NCI-H1048 (cell line): ENCODE results near the gene KRT3.
"Not testable (repeated sequence)": the region's sequence is repeated elsewhere in the genome, so short reads cannot be mapped to it uniquely, and the experiment has no call there.

ENCODE experiments used
- DNase-seq: peaks from one replicate; lab custom pipeline; 2025; lab: John Stamatoyannopoulos, UW

The KRT3 gene

DNA sequence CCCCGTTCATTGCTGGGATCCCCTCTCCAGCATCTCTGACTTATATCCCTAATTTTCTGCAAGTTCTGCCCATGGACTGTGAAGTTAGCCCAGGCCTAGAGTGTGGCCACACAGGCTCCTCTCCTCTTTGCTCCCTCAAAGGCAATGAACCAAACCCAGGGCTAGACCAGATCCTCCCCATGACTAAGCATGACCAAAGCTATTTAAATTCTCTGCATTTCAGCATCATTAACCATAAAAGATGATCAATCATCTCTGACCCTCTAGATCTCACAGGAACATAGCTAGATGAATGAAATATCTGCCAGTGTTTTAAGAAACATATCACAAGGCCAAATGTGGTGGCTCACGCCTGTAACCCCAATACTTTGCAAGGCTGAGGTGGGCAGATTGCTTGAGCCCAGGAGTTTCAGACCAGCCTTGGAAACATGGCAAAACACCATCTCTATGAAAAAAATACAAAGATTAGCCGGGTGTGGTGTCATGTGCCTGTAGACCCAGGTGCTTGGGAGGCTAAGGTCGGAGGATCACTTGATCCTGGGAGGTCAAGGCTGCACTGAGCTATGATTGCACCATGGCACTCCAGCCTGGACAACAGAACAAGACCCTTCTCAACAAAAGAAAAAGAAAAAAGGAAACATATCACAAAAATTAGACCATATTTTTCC, 2.2 kb upstream of the KRT3 start:
- DNase-seq: no peak

- DNase-seq: no peak
These were observed 1.6 kb upstream of the KRT3 start for GRCh38 chr12:52797529-52797894.

DNA sequence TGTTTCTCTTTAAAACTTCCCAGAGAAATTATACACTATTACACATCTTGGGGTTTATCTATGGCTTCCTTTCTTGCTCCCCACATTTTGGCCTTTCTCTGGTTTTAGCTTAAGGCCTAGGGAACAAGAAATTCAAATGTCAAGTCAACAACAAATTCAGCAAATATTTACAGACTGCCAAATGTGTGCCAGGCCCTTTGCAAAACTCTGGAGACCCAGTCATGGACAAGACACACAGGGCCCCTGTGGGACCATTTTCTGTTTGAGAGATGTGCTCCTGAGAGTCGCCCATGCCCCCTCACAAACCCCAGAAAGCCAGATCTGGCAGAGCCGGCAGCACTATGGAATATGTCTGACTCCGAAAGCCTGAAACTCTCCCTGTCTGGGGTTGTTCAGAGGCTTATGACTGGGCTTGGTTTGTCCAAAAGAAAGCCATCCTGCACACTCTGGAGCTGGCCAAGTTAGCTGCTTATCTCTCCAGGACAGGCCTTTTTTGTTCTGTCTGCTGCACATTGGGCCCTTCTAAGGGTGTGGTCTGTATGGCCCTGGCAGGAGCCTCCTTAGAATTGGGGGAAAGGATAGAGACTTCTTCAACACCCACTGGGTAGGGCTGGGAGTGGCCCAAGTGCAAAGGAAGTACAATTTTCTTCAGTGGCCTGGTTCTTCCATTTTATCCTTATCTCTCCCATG, 1.1 kb upstream of the KRT3 start:
- no peak for DNase-seq

DNA sequence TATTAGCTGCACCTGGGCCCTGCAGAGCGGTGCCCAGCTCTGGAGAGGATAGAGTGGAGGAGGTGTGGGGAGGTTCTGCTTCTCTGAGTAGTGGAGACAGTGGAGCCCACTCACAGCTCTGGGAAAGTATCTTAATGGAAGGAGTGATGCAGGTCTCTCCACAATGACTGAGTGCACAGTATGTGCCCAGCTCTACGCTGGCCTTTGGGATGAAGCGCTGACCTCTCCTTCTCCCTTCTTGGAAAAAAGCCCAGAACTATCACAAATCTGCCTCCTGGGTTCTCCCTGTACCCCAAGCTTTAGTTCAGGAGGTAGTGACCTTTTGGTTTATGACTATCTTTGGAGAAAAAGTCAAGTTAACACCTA, 495 bp upstream of the KRT3 start:
- no peak for DNase-seq

GRCh38 chr12:52795332-52795674, 614 bp downstream of the KRT3 start:
- not testable (repeated sequence) for DNase-seq

GRCh38 chr12:52794479-52795331, 1.2 kb downstream of the KRT3 start:
- no peak for DNase-seq

GRCh38 chr12:52792185-52793029, 3.5 kb downstream of the KRT3 start:
- DNase-seq: no peak

- no peak for DNase-seq
These were observed 4.4 kb downstream of the KRT3 start for GRCh38 chr12:52791271-52792184.

DNA sequence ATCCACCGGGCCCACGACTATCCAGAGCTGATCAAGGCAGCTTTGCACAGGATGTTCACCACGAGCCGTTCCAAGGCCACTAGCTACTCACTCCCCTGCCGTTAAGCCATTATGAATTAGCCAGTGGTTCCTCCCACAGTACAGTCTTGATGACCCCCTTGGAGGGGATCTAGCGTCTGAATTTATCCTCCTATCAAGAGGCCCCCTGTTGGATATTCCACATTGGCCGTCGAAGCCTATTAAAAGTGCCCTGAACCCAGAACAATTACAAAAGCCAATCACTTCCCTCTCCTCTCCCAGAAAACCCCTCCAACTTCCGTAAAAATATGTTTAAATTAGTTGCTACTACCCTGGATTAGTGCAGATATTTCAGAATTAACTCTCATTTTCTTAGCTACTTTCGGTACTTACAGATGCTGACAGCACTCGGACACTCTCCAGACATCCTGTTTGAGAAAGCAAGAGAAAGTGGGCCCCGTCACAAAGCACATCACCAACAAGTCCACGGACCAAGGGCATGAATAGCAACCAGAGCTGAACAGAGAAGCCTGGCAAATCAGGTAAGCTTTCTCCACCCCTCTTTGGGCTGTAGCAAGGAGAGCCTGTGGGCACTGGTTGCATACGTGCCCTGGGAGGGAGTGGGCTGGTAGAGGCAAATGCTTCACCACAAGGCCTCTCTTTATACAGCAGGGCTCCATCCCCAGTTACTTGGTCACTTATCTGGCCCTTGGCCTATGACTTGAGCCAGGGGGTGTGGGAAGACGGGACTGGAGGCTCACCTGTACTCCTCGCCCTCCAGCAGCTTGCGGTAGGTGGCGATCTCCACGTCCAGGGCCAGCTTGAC, 5.3 kb downstream of the KRT3 start:
- no peak for DNase-seq

- no peak for DNase-seq
These were observed 6.1 kb downstream of the KRT3 start for GRCh38 chr12:52789637-52790426.

DNA sequence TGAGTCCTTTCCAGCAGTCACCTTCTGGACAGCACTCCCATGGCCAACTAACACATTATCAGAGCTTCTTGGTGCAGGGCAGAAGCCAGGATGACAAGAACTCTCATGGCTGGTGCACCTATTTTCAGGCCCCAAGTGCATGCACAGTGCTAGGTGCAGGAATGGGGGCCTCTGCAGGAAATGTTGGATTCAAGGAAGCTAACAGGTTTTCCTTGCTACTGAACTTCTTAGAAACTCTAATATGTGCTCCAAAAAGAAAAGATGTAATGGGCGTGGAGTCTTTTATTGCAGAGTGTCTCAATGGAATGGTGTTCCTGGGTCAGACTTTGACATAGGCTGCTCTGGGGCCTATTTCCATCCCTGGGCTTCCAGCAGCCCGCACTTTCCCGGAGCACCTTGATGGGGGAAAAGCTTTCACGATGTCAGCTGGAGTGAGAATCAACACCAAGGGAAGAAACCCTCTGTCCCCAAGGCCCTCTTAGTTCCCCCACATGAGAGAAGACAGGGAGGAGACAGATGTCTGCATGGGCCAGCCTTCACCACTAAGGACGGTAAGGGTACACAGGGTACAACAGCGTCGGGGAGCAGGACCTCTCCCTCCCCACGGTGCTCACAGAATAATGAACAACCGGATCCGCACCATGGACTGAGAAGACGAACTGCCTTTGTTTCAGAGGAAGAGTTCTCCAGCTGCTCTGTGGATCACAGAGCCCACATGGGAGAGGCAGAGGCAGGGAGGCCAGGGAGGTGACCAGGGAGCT, 6.9 kb downstream of the KRT3 start:
- DNase-seq: no peak

DNA sequence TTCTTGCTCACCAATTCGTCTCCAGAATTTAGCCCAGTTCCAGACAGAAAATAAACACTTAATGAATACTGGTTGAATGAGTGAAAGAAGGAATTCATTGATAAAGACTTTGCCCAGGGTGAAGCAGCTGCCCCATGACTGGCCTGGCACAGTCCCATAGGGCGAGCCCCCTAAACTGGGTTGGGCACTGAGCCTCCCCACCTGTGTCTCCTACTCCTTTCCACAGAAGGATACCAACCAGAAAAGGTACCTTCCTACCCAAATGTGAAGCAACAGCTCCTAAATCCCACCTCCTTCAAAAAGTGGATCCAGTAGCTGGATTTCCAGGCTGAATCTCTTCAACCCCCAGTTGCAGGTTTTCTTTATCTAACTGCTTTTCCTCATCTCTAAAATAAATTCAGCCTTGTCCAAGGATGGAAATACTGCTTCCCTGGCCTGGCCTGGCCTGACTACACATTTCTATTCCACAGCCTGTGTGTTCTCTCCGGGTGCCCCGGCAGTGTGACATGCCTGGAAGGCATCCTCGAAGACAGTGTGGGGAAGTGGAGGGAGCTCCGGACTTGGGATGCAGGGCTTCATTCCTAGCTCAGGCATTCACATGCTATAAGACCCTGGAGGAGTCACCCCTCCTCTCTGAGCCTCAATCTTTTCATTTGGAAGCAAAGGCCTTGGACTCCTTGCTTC, 7.6 kb downstream of the KRT3 start:
- DNase-seq: no peak

GRCh38 chr12:52787324-52788191, 8.4 kb downstream of the KRT3 start:
- no peak for DNase-seq

DNA sequence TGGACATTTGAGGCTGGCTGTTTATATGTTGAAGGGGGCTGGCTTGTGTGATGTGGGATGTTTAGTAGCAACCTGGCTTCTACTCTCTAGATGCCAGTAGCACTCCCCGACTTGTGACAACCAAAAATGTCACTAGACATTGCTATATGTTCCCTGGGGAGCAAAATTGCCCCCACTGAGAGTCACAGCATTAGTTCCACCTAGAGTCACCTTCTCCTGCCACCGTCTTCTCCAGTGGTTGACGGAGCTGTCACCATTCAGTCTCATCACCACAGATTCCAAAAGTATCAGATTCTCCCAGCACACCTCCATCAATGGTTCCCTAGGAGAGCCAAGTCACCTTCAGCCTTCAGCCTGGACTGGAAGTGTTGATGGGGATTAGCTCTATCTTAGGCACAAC, 11.0 kb downstream of the KRT3 start:
- no peak for DNase-seq

DNA sequence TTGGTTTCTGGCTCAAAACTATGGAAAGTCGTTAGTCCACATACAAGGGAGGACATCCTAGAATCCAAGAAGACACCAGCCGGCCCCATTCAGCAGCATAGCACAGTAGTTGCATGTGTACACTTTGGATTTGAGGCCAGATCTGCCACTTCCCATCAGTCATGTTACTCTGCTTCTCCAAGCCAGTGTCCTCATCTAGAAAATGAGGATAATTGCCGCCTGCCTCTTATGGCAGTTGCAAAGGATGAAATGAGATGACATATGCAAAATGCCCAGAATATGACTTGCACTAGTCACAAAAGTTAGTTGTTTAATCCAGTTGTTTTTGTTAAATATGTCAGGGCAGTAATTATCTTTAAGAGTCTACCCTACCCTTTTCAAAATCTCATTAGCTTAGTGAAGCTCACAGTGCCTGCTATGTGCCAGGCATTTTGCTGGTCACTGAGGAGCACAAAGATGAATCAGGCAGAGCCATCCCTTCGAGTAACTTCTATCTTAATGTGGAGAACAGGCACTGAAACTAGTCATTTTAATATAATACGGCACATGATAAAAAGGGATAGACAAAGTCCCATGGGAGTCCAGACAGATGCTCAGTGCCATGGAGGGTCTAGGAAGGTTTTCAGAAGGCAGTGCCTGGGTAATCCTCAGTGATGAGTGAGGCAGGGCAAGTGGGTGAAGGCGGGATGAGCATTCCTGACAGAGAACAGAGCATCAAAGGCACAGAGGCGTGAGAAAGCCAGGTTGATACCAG, 12.2 kb downstream of the KRT3 start:
- no peak for DNase-seq

GRCh38 chr12:52782502-52782901, 13.4 kb downstream of the KRT3 start:
- no peak for DNase-seq
